Erythroblast (primary cell): ENCODE results near the gene INPP4A.

Experiments used
- GATA1 ChIP-seq: IDR thresholded peaks from 2 replicates; pipeline ENCODE4 v1.6.1; 2011; ENCODE audit warnings: low read depth, mild to moderate bottlenecking, control low read depth, low read length, moderate library complexity
- POLR2A ChIP-seq: IDR thresholded peaks from 2 replicates; pipeline ENCODE4 v1.6.1; 2011; ENCODE audit warnings: mild to moderate bottlenecking, low read length

GRCh38 chr2:98524168-98524567, 79.5 kb downstream of the INPP4A start:
- no peak for TF ChIP-seq POLR2A
- TF ChIP-seq GATA1: no peak
